ENCODE measurements around the gene THBS2.

- TF ChIP-seq POLR2AphosphoS5 (IDR thresholded peaks at IDR 0.05; ENCODE audit: low read depth, low read length) = no peak
- no peak for TF ChIP-seq SIN3A (IDR thresholded peaks at IDR 0.05; ENCODE audit: borderline replicate concordance, insufficient read depth, low read length)
- no peak for TF ChIP-seq TAF1 (IDR thresholded peaks at IDR 0.05; ENCODE audit: borderline replicate concordance, insufficient read depth, low read length)
Observed at GRCh38 chr6:169190144-169190584, 63.5 kb downstream of the THBS2 start.
